Activated CD8-positive, alpha-beta memory T cell treated with anti-CD3 and anti-CD28 coated beads, Interleukin-2, amount 50 U/mL, for 4 hours (primary cell): ENCODE results near the gene HS6ST3.

Experiments used
- DNase-seq: peaks from one replicate; pipeline ENCODE4 v3.0.0-alpha.2; 2020

Gene HS6ST3

DNA sequence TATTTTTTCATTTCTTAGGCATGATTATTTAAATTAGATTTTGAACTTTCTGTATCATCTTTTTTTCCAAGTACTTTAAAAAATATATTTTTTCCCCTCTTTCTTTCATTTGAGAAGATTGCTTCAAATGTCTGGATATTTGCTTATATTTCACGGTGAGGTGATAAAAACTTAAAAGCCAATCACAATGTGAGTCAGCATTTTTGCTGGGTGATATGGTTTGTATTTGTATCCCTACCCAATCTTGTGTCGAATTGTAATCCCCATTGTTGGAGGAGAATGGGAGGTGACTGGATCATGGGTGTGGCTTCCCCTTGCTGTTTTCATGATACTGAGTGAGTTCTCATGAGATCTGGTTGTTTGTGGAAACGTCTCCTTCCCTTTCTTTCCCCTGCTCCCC lies 583.9 kb downstream of the HS6ST3 start:
- DNase-seq, result no peak

GRCh38 chr13:96677029-96677428 lies 587.1 kb downstream of the HS6ST3 start:
- no peak for DNase-seq

DNA sequence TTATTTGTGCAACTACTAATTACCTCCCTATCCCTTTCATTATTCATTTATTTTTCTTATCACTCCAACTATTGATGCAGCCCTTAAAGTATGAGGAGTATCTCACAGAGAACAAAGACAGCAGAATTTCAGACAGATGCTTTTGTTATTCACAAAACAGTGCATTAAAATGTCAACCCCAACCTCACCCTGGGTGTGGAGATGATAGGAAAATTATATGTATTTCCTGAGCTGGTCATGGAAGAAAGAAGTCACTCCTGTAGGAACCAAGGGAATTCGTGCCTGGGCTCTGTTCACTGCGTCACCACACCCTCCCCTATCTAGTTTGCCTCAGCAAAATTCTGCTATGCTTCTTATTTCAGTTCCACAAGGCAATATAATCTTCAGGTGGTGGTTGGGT lies 588.9 kb downstream of the HS6ST3 start:
- no peak for DNase-seq

DNA sequence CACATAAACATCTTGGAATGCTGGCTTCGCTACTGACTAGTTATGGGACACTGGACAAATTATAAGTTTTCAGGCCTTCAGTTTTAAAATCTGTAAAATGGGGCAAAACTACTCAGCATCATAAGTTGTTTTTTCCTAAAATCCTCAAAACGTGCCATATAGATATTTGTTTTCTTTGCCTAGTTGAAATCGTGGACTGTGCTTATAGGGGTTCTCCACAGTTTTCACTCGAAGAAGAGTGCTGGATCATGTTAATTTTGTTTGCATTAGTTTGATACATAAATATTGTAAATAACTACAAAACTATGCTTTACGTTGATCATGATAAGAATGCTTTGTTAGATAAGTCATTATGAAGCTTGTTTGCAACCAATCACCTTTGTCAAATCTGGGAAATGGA lies 591.0 kb downstream of the HS6ST3 start:
- DNase-seq, result no peak

DNA sequence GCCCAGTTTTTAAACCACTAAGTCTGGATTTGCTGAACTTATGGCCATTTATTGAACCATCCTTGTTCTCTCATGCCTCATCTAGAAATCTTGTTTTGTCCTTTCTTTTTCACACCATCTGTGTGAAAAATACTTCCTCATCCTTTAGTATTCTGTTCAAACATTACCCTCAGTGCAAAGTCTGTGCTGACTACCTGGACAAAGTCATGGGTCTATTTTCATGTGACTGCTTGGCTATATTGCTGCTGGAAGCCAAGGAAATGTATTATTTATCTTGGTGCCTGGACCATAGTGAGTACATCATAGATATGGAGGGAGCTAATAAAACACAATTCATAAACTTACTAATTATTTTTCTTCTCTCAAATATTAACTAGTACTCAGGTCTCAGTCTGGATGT lies 591.9 kb downstream of the HS6ST3 start:
- no peak for DNase-seq

- DNase-seq, result no peak
Observed at GRCh38 chr13:96684469-96684868, 594.6 kb downstream of the HS6ST3 start.

- DNase-seq, result no peak
Observed at GRCh38 chr13:96684907-96685306, 595.0 kb downstream of the HS6ST3 start.

DNA sequence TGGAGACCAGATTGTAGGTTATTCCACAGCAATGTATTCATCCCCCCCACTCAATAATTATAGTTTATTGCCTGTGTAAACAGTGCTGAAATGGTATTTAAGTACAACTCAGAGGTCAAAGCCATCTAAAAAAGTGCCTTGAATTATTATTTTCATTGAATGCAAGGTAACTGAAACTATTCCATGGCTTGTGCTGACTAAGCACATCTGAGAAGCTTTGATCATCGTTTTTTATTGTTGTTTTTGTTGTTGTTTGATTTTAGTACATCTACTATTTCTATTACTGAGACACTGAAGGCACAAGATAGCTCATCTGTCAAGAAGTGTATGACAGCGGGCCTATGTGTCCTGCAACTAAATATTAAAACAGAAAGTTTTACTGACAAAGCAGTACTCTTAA lies 596.4 kb downstream of the HS6ST3 start:
- DNase-seq, result no peak

- no peak for DNase-seq
Observed at GRCh38 chr13:96687191-96687590, 597.3 kb downstream of the HS6ST3 start.

GRCh38 chr13:96690998-96691397 lies 601.1 kb downstream of the HS6ST3 start:
- no peak for DNase-seq

DNA sequence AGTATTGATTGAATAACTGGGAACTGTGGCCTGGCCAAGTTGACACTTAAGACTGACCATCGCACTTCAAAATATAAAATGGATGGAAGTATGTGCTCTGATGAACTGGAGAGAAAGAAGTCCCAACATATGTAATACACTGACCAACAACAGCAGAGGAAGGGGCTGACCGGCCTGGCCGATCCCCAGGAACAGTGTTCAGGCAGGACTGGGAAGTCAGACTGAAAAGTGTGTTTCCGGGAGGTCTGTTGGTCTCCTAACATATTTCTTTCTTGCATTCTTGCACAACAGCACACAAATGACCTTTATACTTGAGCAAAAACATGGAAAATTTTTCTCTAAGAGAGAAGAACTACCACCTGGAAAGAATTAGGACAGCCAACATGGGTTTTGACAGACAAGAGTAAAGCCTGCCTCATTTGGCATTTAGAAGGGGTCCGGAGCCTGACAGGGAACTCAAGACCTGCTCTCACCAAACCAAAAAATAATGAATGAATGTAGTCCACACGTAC lies 606.5 kb downstream of the HS6ST3 start:
- no peak for DNase-seq

GRCh38 chr13:96700657-96701056 lies 610.8 kb downstream of the HS6ST3 start:
- DNase-seq, result no peak

DNA sequence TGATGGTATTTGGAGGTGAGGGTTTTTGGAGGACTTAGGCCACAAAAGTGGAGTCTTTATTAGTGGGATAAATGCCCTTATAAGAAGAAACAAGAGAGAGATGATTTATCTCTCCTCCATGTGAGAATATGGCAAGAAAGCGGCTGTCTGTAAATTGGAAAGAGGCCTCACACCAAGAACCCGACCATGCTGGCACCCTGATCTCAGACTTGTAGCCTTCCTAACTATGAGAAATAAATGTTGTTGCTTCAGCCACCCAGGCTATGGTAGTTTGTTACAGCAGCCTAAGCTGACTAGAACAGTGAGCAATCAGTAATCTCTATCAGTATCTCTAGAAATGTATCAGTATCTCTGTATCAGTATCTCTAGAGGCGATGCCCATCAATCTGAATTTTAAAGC lies 617.2 kb downstream of the HS6ST3 start:
- DNase-seq, result no peak

DNA sequence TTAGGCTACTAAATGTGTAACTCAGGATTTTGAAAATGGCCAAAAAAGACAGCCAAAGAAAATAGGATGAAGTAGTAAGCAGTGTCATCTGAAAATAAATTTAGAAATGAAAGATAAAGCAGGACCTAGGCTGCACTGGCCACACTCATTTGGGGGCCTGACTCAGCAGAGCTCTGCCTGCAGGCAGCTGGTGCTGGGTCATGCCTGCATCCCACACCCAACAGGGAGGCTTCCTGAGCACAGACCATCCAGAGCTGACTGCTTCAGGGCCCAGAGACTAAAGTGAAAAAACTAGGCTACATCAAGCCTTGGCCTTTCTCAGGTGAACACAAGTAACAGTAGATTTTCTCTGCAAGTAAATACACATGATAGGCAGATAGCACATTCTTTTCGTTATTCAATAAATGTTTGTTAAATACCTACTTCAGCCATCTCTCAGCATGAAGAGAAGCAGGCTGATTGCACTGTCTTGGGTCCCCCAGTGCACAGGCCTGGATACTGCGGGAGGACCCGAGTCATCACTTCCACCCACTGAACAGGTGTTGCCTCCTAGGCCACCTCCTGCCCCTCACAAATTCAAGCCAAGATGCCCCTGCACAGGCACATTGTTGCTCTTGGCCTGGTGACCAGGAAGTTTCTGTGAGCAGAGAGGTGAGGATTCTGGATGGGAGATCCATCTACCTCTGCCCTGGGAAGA lies 620.4 kb downstream of the HS6ST3 start:
- no peak for DNase-seq

GRCh38 chr13:96720446-96720845 lies 630.5 kb downstream of the HS6ST3 start:
- no peak for DNase-seq

GRCh38 chr13:96726651-96727050 lies 636.7 kb downstream of the HS6ST3 start:
- no peak for DNase-seq

DNA sequence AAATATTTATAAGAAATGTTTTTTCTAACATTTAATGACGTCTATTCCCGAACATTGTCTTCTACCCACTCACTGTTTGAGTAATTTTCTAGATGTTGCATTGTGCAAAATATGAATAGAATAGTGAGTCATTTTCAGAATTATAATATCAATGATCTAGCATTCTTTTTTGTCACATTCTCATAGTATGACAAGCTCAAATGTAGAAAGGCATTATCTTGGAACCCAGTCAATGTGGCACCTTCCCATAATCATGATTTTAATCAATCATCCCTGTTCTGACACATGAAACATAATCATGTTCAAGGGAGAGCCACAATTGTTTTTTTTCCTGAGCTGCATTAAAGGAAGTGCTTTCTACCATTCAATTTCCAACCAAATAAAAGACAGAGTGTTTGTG lies 638.6 kb downstream of the HS6ST3 start:
- no peak for DNase-seq

- DNase-seq, result no peak
Observed at GRCh38 chr13:96730676-96731075, 640.8 kb downstream of the HS6ST3 start.

- no peak for DNase-seq
Observed at GRCh38 chr13:96734499-96734898, 644.6 kb downstream of the HS6ST3 start.

- no peak for DNase-seq
Observed at GRCh38 chr13:96741779-96742178, 651.9 kb downstream of the HS6ST3 start.

DNA sequence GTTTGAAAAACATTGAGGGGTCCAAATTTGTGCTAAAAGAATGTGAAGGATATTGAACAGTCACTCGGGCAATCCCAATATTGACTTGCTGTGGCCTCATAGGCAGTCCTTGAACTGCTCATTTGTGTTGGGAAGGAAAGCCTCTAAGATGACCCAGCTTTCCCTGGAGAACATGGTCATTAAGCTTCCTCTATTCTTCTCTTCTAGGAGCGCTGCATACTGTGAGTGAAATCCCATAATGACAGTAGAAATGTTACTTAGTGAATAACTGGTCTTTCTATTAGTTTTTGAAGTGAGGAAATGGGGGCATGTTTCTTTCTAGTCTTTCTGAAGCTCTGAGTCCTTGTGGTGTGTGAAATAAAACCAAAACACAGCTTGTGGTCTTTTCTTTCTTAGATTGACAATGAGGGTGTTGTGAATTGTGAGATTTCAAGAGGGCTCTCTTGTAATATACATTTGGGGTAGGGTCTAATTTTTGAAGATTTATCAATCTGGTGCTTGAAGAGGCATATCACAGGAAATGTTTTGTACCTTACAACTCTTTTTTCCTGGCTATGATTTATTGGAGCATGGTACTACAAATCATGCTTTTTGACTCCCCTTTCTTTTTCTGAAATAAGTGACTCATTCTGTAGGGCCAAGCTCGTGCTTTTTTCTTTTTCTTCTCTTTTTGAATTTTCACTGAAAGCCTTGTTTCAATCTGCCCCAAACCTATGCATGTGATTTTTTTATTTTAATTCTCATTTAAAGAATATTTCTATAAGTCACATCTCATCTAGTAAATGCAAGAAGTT lies 653.6 kb downstream of the HS6ST3 start:
- DNase-seq, result no peak

GRCh38 chr13:96744367-96745331 lies 654.7 kb downstream of the HS6ST3 start:
- no peak for DNase-seq

- DNase-seq, result no peak
Observed at GRCh38 chr13:96746886-96747285, 657.0 kb downstream of the HS6ST3 start.
